HL-60 (cell line): ENCODE data around the gene DCDC1.

Experiments used
- DNase-seq, 2 experiments: peaks; one replicate each; pipeline ENCODE4 v3.0.0-alpha.2; 2010 to 2020; ENCODE audit warnings: low read depth in 1 of 2, low spot score in 1 of 2
- H3K27ac ChIP-seq: fragments of 250-450 bp; sonication (Bioruptor Pico); replicated peaks from 2 replicates; pipeline ENCODE4 v1.5.1; 2020; ENCODE audit warnings: mild to moderate bottlenecking, moderate library complexity
- H3K27me3 ChIP-seq: fragments of 250-450 bp; sonication (Bioruptor Pico); 2 replicates; pipeline ENCODE4 v1.5.1; 2021; ENCODE audit warnings: mild to moderate bottlenecking, moderate library complexity; ENCODE audit not compliant: insufficient read depth, poor library complexity, severe bottlenecking
- H3K4me3 ChIP-seq: replicated peaks from 2 replicates; pipeline ENCODE4 v1.5.1; 2011; ENCODE audit warnings: mild to moderate bottlenecking, control low read depth, low read length; ENCODE audit not compliant: insufficient read depth
- GABPA ChIP-seq: IDR thresholded peaks from 2 replicates; pipeline ENCODE4 v1.6.1; 2012; ENCODE audit warnings: low read depth
- POLR2AphosphoS5 ChIP-seq: IDR thresholded peaks from 2 replicates; pipeline ENCODE4 v1.6.1; 2012; ENCODE audit warnings: low read depth
- REST ChIP-seq: IDR thresholded peaks from 2 replicates; pipeline ENCODE4 v1.6.1; 2012; ENCODE audit warnings: low read depth; ENCODE audit not compliant: insufficient replicate concordance
- SPI1 ChIP-seq: IDR thresholded peaks from 2 replicates; pipeline ENCODE4 v1.6.1; 2012; ENCODE audit warnings: low read depth, mild to moderate bottlenecking, borderline replicate concordance
- TF ChIP-seq, protein P1 (sequence below): IDR thresholded peaks from one replicate; pipeline ENCODE4 v1.5.1; 2011; ENCODE audit warnings: low read length, control low read depth, inconsistent platforms; ENCODE audit not compliant: insufficient read depth

DCDC1 gene

DNA sequence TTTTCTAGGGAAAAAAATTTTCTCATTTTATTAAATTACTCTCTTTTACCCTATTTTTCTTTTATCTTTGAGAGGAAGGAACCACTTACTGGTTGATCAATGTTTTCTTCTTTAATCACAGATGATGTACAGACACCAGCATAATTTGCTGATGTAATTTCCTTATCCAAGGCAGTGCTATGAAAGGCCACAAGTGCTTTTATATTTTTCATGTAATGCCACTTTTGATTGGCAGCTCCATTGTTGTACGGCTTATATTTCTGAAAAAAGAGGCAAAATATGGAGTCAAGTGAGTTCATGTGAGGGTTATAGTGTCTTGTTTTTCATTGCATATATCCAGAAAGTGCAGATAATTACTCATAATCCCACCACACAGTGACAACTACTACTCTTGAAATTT lies 460.7 kb downstream of the DCDC1 start:
- no peak overlapping the region for H3K4me3 ChIP-seq
- TF ChIP-seq SPI1 (no peak), GABPA (no peak), REST (no peak), POLR2AphosphoS5 (no peak)
- TF ChIP-seq, protein P1, sequence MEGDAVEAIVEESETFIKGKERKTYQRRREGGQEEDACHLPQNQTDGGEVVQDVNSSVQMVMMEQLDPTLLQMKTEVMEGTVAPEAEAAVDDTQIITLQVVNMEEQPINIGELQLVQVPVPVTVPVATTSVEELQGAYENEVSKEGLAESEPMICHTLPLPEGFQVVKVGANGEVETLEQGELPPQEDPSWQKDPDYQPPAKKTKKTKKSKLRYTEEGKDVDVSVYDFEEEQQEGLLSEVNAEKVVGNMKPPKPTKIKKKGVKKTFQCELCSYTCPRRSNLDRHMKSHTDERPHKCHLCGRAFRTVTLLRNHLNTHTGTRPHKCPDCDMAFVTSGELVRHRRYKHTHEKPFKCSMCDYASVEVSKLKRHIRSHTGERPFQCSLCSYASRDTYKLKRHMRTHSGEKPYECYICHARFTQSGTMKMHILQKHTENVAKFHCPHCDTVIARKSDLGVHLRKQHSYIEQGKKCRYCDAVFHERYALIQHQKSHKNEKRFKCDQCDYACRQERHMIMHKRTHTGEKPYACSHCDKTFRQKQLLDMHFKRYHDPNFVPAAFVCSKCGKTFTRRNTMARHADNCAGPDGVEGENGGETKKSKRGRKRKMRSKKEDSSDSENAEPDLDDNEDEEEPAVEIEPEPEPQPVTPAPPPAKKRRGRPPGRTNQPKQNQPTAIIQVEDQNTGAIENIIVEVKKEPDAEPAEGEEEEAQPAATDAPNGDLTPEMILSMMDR: no peak
- no peak for DNase-seq
- H3K27me3 ChIP-seq: no peaks in the 10 kb centered on the region
- no peak overlapping the region for H3K27ac ChIP-seq

GRCh38 chr11:30908272-30908671 lies 461.3 kb downstream of the DCDC1 start:
- H3K27me3 ChIP-seq: no peaks in the 10 kb centered on the region
- no peak for DNase-seq

DNA sequence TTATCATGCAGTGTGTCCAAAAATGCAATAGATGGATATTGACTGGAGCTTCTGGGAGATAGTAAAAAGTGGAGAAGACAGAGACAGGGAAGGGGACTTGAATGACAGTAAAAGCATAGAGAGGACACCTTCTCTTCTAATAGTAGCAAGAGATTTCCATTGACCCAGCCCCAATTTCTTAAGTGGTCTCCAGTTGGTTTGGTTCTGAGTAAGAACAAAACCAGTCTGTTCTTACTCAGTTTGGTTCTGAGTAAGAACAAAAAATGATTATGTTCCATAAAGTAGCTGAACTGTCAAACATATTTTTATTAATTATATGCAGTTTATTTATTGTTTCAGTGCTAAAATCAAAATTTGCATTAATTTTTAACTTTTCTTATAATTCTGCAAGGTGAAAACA lies 466.6 kb downstream of the DCDC1 start:
- TF ChIP-seq, protein P1: no peak
- TF ChIP-seq REST (no peak), SPI1 (no peak), GABPA (no peak), POLR2AphosphoS5 (no peak)
- no peaks in the 10 kb centered on the region for H3K27me3 ChIP-seq
- no peak overlapping the region for H3K4me3 ChIP-seq
- no peak for DNase-seq
- no peak overlapping the region for H3K27ac ChIP-seq

More at GRCh38 chr11:30908272-30908671, 461.3 kb downstream of the DCDC1 start:
- Histone ChIP-seq H3K27ac (no peak overlapping the region), H3K4me3 (no peak overlapping the region)
- TF ChIP-seq, protein P1: no peak
- no peak for TF ChIP-seq GABPA
- no peak for TF ChIP-seq POLR2AphosphoS5
- no peak for TF ChIP-seq REST
- no peak for TF ChIP-seq SPI1
